ENCODE data around the gene MED12L. TPM values are rescaled to one million over a fixed set of nuclear protein-coding genes. Genes with fewer than 3 reads are reported as not detected.

The MED12L gene
- total RNA-seq, 1 donor, result 2.2 TPM

DNA sequence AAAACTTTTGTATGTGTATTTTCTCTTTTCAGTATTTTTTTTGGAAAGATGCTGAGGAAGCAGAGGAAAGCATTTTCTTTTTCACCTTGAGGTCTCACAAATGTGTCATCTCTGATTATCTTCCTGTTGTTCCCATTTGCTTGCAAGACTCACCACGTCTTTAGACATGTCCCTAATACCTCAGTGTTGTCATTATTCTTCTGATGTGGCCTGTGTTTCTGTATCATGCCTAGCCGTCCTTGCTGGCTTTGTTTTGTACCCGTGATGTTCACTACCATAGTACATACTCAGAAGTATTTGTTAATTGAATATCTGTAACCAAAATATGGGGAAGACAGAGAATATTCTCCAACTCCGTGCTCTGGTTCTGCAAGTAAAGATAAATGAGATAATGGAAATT is 197.9 kb downstream of the MED12L start:
- no peak for DNase-seq (ENCODE audit: insufficient read length, low spot score, missing footprints)
- no peaks in the 10 kb centered on the region for H3K36me3 ChIP-seq (ENCODE audit: insufficient read depth, low read length)
- H3K27me3 ChIP-seq (ENCODE audit: insufficient read depth, low read length), result no peaks in the 10 kb centered on the region
- TF ChIP-seq CTCF (IDR thresholded peaks at IDR 0.05; ENCODE audit: extremely low read depth, low read depth, low read length), result no peak
- H3K79me2 ChIP-seq (ENCODE audit: insufficient read depth, low read length), result no peaks in the 10 kb centered on the region
- H2AFZ ChIP-seq (ENCODE audit: low read length), result no peak overlapping the region
- H3K9me3 ChIP-seq (ENCODE audit: low read depth, low read length), result no peaks in the 10 kb centered on the region
- peaks cover 6% of the 10 kb centered on the region for H3K4me1 ChIP-seq (ENCODE audit: insufficient read depth, low read length)
- H3K4me2 ChIP-seq (ENCODE audit: insufficient read depth, low read length), result no peak overlapping the region
- H3K27ac ChIP-seq (ENCODE audit: low read depth, low read length), result peak overlapping the region; percentile 24
- H3K4me3 ChIP-seq (ENCODE audit: insufficient read depth, low read length), result no peak overlapping the region
- no peaks in the 10 kb centered on the region for H4K20me1 ChIP-seq (ENCODE audit: insufficient read depth, low read length)

DNA sequence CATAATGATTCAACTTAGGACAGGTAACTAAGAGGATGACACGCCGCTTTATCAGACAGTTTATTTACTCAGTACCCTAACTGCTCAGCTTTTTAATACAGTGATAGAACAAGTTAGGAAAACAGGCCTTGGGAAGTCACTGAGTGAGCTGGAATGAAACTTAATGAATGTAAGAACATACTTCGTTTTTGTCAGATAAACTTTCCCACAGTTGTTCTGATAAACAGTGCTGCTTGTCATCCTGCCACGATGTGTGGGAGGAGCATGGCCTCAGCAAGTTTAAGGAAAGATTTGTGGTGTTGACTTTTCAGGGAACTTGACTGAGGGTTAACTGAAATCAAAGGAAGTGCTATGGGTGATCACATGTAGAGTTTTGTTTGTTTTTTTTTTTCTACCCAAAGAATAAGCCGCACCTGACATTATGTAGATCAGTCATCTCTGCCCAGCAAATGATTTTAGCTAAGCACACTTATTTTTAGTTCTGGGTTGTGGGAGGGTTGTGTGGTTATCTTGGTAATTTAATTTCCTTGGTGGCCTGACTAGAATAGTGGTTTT is 198.5 kb downstream of the MED12L start:
- Histone ChIP-seq H3K4me1 (ENCODE audit: insufficient read depth, low read length) (peaks cover 6% of the 10 kb centered on the region), H3K79me2 (ENCODE audit: insufficient read depth, low read length) (no peaks in the 10 kb centered on the region), H3K27me3 (ENCODE audit: insufficient read depth, low read length) (no peaks in the 10 kb centered on the region), H4K20me1 (ENCODE audit: insufficient read depth, low read length) (no peaks in the 10 kb centered on the region), H3K4me2 (ENCODE audit: insufficient read depth, low read length) (no peak overlapping the region), H2AFZ (ENCODE audit: low read length) (no peak overlapping the region), H3K4me3 (ENCODE audit: insufficient read depth, low read length) (no peak overlapping the region), H3K9me3 (ENCODE audit: low read depth, low read length) (no peaks in the 10 kb centered on the region), H3K36me3 (ENCODE audit: insufficient read depth, low read length) (no peaks in the 10 kb centered on the region), H3K27ac (ENCODE audit: low read depth, low read length) (peak overlapping the region; percentile 24)
- TF ChIP-seq CTCF (IDR thresholded peaks at IDR 0.05; ENCODE audit: extremely low read depth, low read depth, low read length), result no peak
- no peak for DNase-seq (ENCODE audit: insufficient read length, low spot score, missing footprints)

DNA sequence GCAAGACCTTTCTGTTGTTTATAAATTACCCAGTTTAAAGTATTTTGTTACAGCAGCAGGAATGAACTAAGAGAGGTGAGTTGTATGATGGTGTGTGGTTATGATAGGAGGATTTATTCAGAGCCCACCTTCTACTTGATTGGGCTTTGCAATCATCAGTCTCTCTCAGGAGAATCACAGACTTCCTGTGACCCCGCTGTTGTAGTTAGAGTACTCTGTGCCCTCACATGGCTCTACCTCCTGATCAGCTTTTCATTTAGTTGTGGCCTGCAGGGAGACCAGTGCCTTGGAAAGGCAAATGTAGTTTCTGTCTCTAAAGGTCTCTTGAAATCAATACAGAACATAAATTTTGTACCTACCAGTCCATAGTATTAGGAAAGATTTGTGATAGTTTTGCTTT is 200.5 kb downstream of the MED12L start:
- Histone ChIP-seq H3K4me1 (ENCODE audit: insufficient read depth, low read length) (peaks cover 6% of the 10 kb centered on the region), H4K20me1 (ENCODE audit: insufficient read depth, low read length) (no peaks in the 10 kb centered on the region), H3K4me3 (ENCODE audit: insufficient read depth, low read length) (no peak overlapping the region), H3K79me2 (ENCODE audit: insufficient read depth, low read length) (no peaks in the 10 kb centered on the region), H3K27me3 (ENCODE audit: insufficient read depth, low read length) (no peaks in the 10 kb centered on the region), H3K27ac (ENCODE audit: low read depth, low read length) (no peak overlapping the region), H3K4me2 (ENCODE audit: insufficient read depth, low read length) (no peak overlapping the region), H2AFZ (ENCODE audit: low read length) (no peak overlapping the region), H3K9me3 (ENCODE audit: low read depth, low read length) (no peaks in the 10 kb centered on the region), H3K36me3 (ENCODE audit: insufficient read depth, low read length) (no peaks in the 10 kb centered on the region)
- no peak for DNase-seq (ENCODE audit: insufficient read length, low spot score, missing footprints)
- no peak for TF ChIP-seq CTCF (IDR thresholded peaks at IDR 0.05; ENCODE audit: extremely low read depth, low read depth, low read length)

DNA sequence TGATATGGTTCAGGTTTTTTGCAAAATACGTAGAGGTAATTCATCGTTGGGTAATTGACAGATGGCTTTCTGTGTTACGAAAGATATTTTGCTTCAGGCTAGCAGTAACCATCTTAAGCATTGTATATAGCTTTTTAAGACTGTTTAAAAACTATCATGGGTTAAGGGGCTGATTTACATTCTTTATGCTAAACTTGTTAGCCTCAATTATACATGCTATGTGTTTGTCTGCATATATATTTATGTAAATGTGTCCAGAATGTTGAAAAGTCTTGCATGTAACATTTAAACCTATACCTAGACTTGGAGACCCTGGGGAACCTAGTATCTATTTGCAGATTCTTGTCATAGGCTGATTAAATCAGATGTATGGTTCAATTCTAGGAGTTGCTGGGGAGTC is 204.0 kb downstream of the MED12L start:
- Histone ChIP-seq H3K27ac (ENCODE audit: low read depth, low read length) (no peak overlapping the region), H3K79me2 (ENCODE audit: insufficient read depth, low read length) (no peaks in the 10 kb centered on the region), H3K4me1 (ENCODE audit: insufficient read depth, low read length) (no peaks in the 10 kb centered on the region), H3K4me2 (ENCODE audit: insufficient read depth, low read length) (no peak overlapping the region), H4K20me1 (ENCODE audit: insufficient read depth, low read length) (no peaks in the 10 kb centered on the region), H3K36me3 (ENCODE audit: insufficient read depth, low read length) (no peaks in the 10 kb centered on the region), H3K9me3 (ENCODE audit: low read depth, low read length) (no peaks in the 10 kb centered on the region), H2AFZ (ENCODE audit: low read length) (no peak overlapping the region), H3K27me3 (ENCODE audit: insufficient read depth, low read length) (no peaks in the 10 kb centered on the region), H3K4me3 (ENCODE audit: insufficient read depth, low read length) (no peak overlapping the region)
- DNase-seq (ENCODE audit: insufficient read length, low spot score, missing footprints), result no peak
- TF ChIP-seq CTCF (IDR thresholded peaks at IDR 0.05; ENCODE audit: extremely low read depth, low read depth, low read length), result no peak
